Measurements from ENCODE around the gene NADSYN1.
"Not testable (repeated sequence)": the region's sequence is repeated elsewhere in the genome, so short reads cannot be mapped to it uniquely, and the experiment has no call there.

DNA sequence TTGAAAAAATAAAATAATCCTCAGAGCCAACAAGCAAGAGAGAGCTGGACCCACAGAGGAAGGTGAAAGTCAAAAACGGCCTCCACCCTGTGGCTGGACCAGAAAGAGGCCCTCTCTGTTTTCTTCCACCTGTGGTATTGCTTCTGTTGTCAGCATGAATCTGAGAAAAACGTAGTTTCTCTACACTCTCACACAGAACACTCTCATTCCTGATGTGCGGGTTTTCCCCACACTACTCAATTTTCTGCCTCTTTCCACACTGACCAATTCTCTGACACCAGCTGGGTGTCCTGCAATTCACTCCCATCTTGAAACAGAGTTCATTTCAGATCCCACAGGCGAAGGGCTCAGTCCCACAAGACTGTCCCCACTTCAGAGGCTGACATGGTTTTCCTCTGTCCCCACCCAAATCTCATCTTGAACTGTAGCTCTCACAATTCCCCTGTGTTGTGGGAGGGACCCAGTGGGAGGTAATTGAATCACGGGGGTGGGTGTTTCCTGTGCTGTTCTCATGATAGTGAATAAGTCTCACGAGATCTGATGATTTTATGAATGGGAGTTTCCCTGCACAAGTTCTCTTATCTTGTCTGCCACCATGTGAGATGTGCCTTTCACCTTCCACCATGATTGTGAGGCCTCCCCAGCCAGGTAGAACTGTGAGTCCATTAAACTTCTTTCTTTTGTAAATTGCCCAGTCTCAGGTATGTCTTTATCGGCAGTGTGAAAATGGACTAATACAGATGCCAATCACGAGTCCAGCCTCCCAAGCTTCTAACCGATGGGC is 87.7 kb downstream of the NADSYN1 start:
- TF ChIP-seq, protein P1, sequence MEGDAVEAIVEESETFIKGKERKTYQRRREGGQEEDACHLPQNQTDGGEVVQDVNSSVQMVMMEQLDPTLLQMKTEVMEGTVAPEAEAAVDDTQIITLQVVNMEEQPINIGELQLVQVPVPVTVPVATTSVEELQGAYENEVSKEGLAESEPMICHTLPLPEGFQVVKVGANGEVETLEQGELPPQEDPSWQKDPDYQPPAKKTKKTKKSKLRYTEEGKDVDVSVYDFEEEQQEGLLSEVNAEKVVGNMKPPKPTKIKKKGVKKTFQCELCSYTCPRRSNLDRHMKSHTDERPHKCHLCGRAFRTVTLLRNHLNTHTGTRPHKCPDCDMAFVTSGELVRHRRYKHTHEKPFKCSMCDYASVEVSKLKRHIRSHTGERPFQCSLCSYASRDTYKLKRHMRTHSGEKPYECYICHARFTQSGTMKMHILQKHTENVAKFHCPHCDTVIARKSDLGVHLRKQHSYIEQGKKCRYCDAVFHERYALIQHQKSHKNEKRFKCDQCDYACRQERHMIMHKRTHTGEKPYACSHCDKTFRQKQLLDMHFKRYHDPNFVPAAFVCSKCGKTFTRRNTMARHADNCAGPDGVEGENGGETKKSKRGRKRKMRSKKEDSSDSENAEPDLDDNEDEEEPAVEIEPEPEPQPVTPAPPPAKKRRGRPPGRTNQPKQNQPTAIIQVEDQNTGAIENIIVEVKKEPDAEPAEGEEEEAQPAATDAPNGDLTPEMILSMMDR (IDR thresholded peaks at IDR 0.05 in 8 of 11, conservative IDR thresholded peaks at IDR 0.05 in 3 of 11), result not testable (repeated sequence)
- TF ChIP-seq POLR2A (IDR thresholded peaks at IDR 0.05), result not testable (repeated sequence)

Measured in spleen (tissue), 7 donors.